Stimulated activated CD8-positive, alpha-beta memory T cell treated with anti-CD3 and anti-CD28 coated beads, Interleukin-2, amount 100 ng/mL, for 1 hour (primary cell): ENCODE results near the gene EGFL8.
"Not testable (repeated sequence)": the region's sequence is repeated elsewhere in the genome, so short reads cannot be mapped to it uniquely, and the experiment has no call there.

ENCODE experiments used
- DNase-seq, 2 donors: peaks; one replicate each; pipeline ENCODE4 v3.0.0-alpha.2; 2020; ENCODE audit warnings: low read depth in 2 of 2

Gene EGFL8

DNA sequence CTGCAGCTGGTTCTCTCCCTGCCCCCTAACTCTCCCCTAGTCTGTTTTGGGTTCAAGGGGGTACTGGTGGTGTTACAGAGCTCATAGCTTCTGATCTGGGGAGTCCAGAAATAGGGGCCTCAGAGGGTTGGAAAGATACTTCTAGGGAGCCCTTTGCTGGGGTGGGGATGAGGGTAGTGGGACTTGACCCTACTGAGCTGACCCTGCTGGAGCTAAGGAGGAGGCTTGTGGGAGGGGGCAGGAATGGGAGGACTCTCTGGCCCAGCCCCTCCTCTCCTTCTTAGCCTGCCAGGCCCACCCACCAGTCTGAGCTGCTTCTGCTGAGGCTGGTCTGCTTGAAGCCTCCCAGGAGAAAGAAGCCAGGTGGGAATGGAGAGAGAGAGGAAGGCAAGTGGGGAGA is at the start of gene EGFL8:
Gene EGFL8 (plus strand): TSS at position 301 of the 400 bp plus-strand sequence. CDS start 1,571 bp downstream, outside the sequence.
- DNase-seq: no peak

GRCh38 chr6:32114796-32115195 is 49.6 kb upstream of the EGFL8 start:
- DNase-seq: no peak

DNA sequence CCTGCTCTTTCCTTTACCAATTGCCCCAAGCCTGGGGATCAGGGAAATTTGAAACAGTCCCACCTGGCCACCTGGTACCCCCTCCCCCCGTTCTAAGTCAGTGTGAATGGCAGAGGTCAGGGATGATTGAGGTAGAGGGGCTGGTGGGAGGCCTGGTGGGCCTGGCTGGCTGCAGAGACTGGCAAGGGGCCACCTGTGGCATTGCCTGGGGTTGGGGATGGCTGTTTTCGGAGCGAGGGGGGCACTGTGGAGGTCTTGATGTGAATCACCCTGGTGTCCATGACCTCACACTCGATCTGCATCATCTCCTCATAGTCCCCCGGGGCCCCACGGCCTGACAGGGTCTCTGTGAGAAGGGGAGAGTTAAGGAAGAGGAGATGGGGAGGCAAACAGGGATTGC is 48.8 kb upstream of the EGFL8 start:
- no peak for DNase-seq

DNA sequence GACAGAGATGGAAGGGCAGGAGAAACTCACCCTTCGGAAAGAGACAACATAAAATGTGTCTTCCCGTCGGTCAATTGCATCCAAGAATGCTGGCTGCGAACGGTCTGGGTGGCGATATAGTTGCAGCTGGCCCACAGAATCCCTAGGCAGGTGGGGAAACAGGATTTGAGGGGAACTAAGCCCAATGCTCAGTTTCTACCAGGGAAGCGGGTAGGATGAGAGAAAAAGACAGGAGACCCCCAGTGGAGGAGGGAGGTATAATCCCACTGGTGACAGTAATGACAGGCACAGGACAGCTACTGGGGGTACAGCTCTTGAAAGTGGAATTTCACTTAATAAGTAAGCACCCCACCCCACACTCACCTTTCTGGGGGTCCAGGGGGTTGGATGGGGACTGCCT is 47.7 kb upstream of the EGFL8 start:
- DNase-seq: no peak

- no peak for DNase-seq
These were observed 46.9 kb upstream of the EGFL8 start for GRCh38 chr6:32117461-32117860.

DNA sequence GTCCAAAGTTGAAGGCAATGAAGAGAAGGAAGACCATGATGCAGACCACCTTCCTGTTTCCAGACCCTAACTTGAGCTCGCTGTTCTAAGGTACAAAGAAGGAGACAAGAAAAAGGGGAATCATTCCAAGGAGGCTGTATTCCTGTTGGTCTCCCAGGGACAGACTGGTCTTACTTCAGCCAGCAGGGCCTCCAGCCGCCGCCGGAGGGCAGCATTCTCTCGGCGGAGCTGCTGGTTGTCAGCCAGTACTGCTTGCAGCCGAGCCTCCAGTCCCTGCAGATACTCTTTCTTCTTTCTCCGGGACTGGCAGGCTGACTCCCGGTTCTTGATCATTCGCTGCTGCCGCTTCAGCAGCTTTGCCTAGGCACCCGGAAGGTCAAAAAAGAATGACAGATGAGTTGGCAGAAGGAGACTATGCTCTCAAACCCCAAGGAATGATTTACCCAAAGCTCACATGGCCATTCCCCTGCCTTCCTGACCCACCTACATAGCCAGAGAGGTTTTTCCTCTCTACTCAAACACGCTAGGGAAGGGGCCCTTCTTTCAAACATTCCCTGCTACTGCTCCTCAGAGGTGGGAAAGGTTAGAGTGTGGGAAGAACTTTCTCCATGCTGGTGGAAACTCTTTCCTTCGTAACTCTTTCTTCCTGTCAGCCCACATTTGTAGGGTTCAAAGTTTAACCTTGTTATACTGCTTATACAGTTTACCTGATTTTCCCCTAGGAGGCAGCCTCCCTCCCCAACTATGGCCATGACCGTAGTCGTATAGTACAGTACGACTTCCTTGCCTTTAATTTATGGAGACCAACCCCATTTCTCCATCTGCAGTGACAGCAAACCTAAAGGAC is 45.4 kb upstream of the EGFL8 start:
- peak; percentile 38 to 46 for DNase-seq

- no peak for DNase-seq
These were observed 43.8 kb upstream of the EGFL8 start for GRCh38 chr6:32120573-32121059.

- DNase-seq: no peak
These were observed 40.7 kb upstream of the EGFL8 start for GRCh38 chr6:32123681-32124080.

DNA sequence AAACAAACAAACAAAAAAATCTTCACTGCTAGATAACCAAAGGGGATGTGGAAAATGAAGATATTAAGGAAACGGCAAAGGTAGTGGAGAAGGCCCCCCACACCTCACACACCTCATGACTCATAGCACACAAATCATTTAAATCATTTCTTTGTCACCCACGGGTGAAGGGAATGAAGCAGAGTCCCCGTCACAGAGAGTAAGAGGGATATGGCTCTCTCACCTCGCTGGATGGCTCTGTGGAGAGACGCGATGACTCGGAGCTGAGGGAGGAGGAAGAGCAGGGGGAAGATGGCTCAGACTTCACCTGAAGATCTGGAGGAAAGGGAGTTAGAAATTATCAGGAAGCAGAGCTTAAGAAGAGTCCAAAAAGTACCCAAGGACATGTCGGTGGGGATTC is 37.5 kb upstream of the EGFL8 start:
- no peak for DNase-seq

DNA sequence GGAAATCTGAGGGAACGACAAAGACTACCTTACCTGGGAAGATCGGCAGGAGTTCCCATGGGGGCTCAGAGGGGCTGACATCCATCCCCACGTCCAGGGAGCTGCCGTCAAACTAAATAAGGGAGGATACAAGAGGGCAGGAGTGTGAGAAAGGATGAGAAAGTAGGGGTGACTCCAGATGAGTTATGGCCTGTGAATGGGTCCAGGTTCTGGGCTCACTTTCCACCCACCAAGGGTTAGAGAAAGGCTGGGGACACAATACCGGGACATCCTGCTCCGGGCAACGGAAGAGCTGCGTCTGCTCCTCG is 37.0 kb upstream of the EGFL8 start:
- DNase-seq: no peak

GRCh38 chr6:32127717-32128592 is 36.4 kb upstream of the EGFL8 start, which contains the start of gene ATF6B:
Gene ATF6B, minus strand, starts transcription at chr6:32128246. Its CDS starts 39 bp downstream, at chr6:32128207.
- DNase-seq: peak; percentile 90 to 96

DNA sequence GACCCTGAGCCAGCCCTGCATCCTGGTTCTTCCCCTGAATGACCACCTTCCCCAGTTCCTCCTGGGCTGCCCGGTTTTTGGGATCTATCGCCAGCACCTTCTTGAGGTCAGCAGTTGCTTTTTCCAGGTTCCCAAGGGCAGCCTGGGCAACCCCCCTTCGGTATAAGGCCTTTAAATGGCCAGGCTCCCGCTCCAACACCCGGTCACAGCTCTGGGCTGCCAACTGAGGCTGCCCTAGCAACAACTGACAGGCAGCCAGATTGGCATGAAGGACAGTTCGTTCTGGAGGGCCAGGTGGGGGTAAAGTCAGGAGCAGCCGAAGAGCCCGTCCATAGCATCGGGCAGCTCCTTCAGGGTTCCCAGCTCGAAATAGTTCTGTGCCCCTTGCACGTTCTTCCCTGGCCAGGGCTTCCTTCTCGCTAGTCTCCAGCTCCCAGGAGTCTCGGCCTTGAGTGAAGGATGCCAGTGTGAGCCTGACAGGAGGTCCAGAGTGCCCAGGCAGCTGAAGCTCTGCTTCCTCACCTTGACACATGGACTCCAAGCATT is 35.6 kb upstream of the EGFL8 start:
- no peak for DNase-seq

DNA sequence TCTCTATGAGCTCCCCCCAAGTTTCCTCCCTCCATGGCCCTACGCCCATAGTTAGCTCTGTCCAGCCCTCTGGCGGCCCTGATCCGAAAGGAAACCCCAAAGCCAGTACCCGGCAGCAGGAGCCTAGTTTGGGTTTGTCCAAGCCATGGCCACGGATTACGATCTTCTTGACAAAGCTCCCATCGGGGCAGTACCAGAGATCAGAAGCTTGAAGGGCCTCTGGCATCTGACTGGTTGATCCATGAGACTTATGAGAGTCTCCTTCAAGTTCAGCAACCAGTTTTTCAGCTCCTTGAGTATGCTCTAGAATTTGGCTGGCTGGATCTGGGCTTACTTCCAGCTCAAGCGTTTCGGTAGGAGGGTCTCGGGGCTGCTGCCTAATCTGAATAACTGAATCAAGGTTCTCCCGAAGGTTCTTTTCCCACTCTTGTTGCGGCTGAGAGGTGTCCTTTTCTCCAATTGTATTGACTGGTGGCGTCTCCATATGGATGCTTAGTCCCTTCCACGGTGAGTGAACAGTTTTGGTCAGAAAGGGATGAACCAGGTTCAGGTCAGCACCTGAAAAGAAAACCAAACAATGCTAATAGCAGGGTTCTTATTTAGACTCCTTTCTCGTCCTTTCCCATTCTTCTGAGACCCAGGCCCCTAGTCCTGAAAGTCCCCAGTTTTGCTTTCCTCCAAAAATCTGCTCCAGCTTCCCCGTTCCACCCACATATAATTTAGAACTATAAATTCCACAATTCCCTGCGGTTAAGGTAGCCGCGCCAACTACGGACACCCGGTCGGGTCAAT is 34.9 kb upstream of the EGFL8 start:
- no peak for DNase-seq

GRCh38 chr6:32131439-32131948 is 32.9 kb upstream of the EGFL8 start:
- no peak for DNase-seq

- no peak for DNase-seq
These were observed 32.3 kb upstream of the EGFL8 start for GRCh38 chr6:32132110-32132509.

- DNase-seq: no peak
These were observed 30.6 kb upstream of the EGFL8 start for GRCh38 chr6:32133786-32134185.

- no peak for DNase-seq
These were observed 26.9 kb upstream of the EGFL8 start for GRCh38 chr6:32137454-32137853.

DNA sequence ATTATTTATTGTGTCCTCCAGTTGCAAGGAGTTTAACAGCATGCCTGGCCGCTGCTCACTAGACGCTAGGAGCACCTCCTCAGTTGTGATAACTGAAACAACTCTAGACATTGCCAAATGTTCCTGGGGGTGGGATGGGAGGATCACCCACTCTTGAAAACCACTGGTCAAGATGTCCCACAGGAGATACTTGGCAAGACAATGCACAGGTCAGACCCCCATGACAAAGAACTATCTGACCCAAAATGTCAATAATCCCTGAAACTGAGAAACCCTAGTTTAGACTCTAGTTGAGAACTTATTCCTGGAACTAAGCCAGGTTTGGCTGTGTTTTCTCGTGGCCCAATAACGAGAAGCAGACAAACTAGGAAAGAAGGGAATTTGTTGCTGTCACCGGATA is 24.8 kb upstream of the EGFL8 start:
- DNase-seq: no peak

GRCh38 chr6:32140420-32141046 is 23.9 kb upstream of the EGFL8 start:
- no peak for DNase-seq

GRCh38 chr6:32144238-32144637 is 20.2 kb upstream of the EGFL8 start:
- not testable (repeated sequence) for DNase-seq

DNA sequence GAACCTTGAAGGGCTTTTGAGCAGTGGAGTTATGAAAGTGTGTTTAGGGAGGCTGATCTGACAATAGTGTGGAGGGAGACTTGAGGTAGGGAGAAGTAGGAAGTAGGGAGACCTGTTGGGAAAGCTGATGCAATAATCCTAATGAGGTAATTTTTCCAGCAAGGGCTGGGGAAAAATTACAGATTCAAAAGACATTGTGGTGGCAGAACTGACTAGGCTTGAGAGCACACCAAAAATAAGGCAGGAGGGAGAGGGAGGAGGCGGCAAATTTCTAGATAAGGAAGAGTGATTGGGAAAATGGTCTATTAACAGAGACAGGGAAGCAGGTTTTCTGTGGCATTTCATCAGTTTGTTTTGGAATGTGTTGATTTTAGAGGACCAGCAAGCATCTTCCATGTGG is 18.1 kb upstream of the EGFL8 start:
- no peak for DNase-seq
